GM19455 (cell line): Measurements from ENCODE around the gene RAPGEF5.
"Not testable (repeated sequence)": the region's sequence is repeated elsewhere in the genome, so short reads cannot be mapped to it uniquely, and the experiment has no call there.

ENCODE experiments used
- ATAC-seq: cut with Tn5 transposase; IDR thresholded peaks from one replicate; pipeline ENCODE4 v1.9.1; 2021; ENCODE audit not compliant: unreplicated experiment

Gene RAPGEF5

DNA sequence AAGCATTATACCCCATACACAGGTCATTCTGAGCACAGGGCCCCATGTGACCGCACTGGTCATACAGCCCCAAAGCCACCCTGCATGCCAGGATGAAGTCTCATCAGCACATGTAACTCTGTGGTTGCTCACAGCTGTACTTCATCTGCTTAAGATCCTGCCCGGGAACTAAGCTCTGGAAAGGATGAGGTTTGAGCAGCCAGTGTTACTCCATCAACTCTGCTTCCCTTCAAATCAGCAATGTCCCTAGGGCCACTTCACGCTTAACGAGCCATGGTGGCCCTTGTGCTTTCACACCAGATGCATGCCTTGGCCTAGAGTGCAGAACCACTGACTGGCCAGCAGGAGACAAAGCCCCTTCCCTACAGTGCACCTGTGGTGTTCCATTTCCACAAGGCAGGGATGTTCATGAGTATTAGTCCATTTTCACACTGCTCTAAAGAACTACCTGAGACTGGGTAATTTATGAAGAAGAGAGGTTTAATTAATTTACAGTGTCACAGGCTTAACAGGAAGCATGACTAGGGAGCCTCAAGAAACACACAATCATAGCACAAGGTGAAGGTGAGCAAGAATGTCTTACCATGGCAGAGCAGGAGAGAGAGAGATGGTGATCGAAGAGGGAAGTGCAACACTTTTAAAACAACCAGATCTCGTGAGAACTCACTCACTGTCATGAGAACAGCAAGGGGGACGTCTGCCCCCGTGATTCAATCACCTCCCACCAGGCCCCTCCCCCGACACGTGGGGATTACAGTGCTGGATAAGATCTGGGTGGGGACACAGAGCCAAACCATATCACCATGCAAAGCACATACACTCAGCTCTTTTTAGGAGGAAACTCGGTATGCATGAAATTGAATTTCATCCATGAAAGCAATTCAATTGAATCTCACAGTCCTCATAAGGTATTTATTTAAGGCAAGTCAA is 262.3 kb downstream of the RAPGEF5 start:
- ATAC-seq = no peak

DNA sequence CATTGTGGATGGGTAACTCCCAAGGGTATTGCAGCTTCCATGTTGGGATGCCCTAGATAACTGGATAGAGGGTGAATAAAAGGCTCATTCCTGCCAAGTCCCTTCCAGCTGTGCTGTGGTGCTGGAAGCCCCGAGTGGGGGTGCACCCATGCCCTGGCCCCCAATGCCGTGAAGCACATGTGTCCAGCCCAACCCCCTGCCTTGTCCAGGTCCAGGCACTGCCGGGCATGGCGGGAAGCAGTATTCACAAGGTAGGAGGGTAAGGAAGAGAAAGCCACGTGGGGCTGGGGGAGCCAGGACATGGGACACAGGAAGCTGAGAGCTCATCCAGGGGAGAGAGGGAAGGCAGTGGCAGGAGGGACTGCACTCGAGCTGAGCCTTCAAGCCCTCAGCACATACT is 263.0 kb downstream of the RAPGEF5 start:
- ATAC-seq = no peak

- ATAC-seq = no peak
Measured at GRCh38 chr7:22093001-22093400, 264.0 kb downstream of the RAPGEF5 start.

DNA sequence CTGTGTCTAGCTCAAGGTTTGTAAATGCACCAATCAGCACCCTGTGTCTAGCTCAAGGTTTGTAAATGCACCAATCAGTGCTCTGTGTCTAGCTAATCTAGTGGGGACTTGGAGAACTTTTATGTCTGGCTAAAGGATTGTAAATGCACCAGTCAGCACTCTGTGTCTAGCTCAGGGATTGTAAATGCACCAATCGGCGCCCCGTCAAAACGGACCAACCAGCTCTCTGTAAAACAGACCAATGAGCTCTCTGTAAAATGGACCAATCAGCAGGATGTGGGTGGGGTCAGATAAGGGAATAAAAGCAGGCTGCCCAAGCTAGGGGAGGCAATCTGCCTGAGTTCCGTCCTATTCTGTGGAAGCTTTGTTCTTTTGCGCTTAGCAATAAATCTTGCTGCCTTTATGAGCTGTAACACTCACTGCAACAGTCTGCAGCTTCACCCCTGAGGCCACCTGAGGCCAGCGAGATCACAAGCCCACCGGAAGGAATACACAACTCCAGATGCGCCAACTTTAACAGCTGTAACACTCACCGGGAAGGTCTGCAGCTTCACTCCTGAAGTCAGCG is 265.9 kb downstream of the RAPGEF5 start:
- not testable (repeated sequence) for ATAC-seq

DNA sequence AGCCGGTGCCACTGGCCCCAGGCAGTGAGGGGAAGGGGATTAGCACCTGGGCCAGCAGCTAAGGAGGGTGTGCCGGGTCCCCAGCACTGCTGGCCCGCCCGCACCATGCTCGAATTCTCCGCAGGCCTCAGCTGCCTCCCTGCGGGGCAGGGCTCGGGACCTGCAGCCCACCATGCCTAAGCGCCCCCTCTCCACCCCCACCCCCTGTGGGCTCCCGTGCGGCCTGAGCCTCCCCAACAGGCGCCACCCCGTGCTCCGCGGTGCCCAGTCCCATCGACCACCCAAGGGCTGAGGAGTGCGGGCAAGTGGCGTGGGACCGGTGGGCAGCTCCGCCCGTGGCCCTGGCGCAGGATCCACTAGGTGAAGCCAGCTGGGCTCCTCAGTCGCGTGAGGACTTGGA is 266.4 kb downstream of the RAPGEF5 start:
- no peak for ATAC-seq

DNA sequence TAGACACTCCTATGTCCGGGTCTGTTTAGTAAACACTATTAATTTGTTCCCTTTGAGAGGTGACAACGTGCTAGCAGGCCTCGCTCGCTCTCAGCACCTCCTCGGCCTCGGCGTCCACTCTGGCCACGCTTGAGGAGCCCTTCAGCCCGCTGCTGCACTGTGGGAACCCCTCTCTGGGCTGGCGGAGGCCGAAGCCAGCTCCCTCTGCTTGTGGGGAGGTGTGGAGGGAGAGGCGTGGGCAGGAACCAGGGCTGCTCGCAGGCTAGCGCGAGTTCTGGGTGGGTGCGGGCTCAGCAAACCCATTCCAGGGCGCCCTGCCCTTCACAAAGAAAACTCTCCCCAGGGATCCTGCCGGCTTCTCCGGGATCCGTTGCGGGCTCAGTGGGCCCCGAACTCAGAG is 266.8 kb downstream of the RAPGEF5 start:
- no peak for ATAC-seq

DNA sequence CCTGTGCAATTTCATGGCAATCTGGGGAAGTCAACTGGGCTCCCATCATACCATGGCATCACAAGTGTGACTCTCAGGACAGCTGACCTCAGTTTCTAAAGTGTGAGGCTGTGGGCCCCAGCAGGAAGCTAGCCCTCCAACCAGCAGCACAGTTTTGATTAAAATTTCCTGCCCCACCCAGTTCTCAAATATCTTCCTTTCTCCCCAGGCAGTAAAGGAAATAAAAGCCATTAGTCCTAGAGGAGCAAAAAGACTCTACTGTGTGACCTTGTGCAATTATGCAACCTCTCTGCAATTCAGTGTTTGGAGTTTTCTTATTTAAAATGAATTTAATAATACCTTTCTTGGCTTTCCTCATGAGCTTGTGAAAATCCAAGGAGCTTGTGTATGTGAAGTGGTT is 268.1 kb downstream of the RAPGEF5 start:
- no peak for ATAC-seq

DNA sequence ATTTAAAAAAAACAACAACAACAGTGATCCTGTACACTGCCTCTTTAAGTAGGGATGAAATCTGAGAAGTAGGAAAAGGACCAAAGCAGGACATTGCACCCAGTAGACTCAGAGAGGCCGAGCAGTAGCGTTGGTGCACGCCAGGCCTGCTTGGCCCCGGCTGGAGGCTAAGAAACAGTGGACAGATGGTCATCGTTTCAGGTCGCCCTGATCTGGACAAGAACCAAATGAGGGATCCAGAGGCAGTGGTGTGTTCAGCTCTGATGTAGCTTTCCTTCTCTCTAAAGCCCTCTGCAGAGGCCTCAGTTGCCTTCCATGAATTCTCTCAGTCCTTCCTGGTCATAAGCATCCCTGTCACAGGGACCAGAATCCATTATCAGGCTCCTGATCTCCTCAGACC is 269.1 kb downstream of the RAPGEF5 start:
- no peak for ATAC-seq

GRCh38 chr7:22083704-22084240 is 273.2 kb downstream of the RAPGEF5 start:
- ATAC-seq = no peak

GRCh38 chr7:22082886-22083703 is 273.9 kb downstream of the RAPGEF5 start:
- peak; percentile 98 for ATAC-seq

DNA sequence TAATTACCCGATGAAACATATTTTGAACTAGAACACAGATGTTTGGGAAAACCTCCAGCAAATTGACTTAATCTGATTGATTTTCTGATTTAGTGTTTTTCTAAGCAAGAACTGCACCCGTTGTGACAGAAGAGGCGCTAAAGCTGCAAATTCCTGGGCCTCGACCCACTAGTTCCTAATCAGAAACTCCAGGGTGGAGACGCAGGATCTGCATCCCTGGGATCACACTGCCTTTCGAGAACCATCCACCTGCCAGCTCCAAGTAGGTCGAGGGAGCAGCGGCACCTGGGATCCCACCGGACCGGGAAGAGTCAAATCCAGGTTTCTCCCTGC is 274.4 kb downstream of the RAPGEF5 start:
- ATAC-seq = peak; percentile 16

GRCh38 chr7:22080219-22080618 is 276.7 kb downstream of the RAPGEF5 start:
- not testable (repeated sequence) for ATAC-seq

DNA sequence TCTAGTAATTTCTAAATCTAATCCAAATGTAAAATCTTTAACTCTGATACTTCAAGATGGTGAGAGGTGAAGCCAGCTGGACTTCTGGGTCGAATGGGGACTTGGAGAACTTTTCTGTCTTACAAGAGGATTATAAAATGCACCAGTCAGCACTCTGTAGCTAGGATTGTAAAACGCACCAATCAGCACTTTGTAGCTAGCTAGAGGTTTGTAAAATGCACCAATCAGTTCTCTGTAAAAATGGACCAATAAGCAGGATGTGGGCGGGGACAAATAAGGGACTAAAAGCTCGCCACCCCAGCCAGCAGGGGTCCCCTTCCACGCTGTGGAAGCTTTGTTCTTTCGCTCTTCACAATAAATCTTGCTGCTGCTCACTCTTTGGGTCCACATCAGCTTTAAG is 278.1 kb downstream of the RAPGEF5 start:
- not testable (repeated sequence) for ATAC-seq

DNA sequence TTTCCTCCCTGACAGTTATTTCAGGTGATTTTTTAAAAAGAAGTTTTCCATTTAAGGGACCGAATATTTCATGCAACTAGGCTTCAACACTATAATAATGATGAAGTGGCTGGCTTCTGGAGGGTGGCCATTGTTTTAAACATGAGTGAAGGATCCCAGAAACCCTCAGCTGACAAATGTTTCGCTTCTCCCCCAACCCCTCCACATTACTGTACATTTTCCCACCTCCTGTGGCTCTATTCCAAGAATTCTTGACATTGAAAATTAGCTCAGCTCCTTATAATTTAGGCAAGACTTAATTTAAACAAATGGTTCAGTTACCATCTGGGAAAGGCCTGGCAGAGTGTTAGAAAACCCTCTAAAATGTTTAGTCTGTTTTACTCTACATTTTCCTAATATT is 281.4 kb downstream of the RAPGEF5 start:
- ATAC-seq = no peak

DNA sequence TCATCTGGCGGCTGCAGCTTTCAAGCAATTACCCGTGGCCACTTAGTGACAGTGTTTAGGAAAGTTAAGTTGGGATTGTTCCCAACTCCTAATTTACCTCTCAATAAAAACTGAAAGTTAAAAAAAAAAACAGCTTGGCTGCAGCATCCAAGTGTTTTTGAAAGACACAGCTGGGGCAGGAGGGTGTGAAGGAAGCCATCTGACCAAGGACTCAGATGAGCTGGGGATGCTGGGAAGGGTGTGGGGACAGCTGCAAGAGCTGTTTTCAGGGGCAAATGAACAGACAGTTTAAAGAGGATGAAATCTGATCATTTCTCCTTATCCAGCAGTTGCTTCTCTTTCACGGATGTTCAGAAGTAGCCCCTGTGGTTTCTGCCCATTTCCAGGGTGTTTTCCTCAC is 282.1 kb downstream of the RAPGEF5 start:
- ATAC-seq = no peak
